GM12865 (cell line): ENCODE results near the gene ADCY2.

Experiments
- DNase-seq: peaks from one replicate; pipeline ENCODE4 v3.0.0; 2010; ENCODE audit warnings: low read depth
- H3K4me3 ChIP-seq: 2 replicates; pipeline ENCODE4 v1.5.1; 2011; ENCODE audit warnings: mild to moderate bottlenecking, low read depth, low read length, control low read depth
- CTCF ChIP-seq: IDR thresholded peaks from 2 replicates; pipeline ENCODE4 v1.5.1; 2011; ENCODE audit warnings: low read length, control low read depth, low read depth, inconsistent platforms; ENCODE audit not compliant: insufficient read depth; ENCODE audit errors: missing control alignments

Gene ADCY2

GRCh38 chr5:7850395-7851239 lies 454.7 kb downstream of the ADCY2 start, which contains the start of gene CFAP90:
TSS of gene CFAP90 (minus strand) at chr5:7851133. CDS start at chr5:7851021, 112 bp downstream.
- H3K4me3 ChIP-seq, result no peak within 1 kb of the TSS
- DNase-seq, result no peak
- no peak for TF ChIP-seq CTCF

DNA sequence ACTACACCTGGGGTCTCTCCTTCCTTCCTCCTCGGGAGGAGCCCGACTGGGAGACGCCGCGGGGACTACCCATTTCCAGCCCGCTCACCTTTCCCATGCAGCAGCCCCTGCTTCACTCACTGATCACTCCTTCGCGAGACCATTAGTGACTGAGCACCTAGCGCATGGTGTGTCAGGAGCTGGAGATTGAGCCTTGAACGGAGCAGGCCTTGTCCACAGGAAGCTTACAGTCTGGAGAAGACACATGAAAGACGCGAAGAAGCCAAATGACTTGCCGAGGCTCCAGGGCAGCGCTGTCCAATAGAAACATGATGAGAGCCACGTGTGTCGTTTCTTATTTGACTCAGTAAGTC lies 455.3 kb downstream of the ADCY2 start:
- no peak overlapping the region for H3K4me3 ChIP-seq
- no peak for DNase-seq
- TF ChIP-seq CTCF, result no peak

- no peak overlapping the region for H3K4me3 ChIP-seq
- TF ChIP-seq CTCF, result no peak
- no peak for DNase-seq
These were observed 455.8 kb downstream of the ADCY2 start for GRCh38 chr5:7851617-7852289.

GRCh38 chr5:7852542-7852941 lies 456.6 kb downstream of the ADCY2 start:
- DNase-seq, result no peak
- no peak overlapping the region for H3K4me3 ChIP-seq
- no peak for TF ChIP-seq CTCF

- no peak overlapping the region for H3K4me3 ChIP-seq
- DNase-seq, result no peak
- TF ChIP-seq CTCF, result no peak
These were observed 457.1 kb downstream of the ADCY2 start for GRCh38 chr5:7852988-7853387.

- TF ChIP-seq CTCF, result no peak
- no peak for DNase-seq
- H3K4me3 ChIP-seq, result no peak overlapping the region
These were observed 459.7 kb downstream of the ADCY2 start for GRCh38 chr5:7855611-7856010.
